ENCODE data around the gene ITGA3.
A peak's percentile ranks its signal among the peaks of the same experiment; 100 is the strongest.

Gene ITGA3

GRCh38 chr17:50055426-50056216 is at the start of gene ITGA3:
Gene ITGA3 (plus strand): TSS chr17:50056110. CDS start chr17:50056440, 330 bp downstream.
- DNase-seq: peak; percentile 82 to 97

- DNase-seq: no peak
Measured at GRCh38 chr17:50009282-50009681, 46.6 kb upstream of the ITGA3 start.

GRCh38 chr17:50013079-50013478 is 42.8 kb upstream of the ITGA3 start:
- DNase-seq: no peak

- no peak for DNase-seq
Measured at GRCh38 chr17:50014471-50015088, 41.3 kb upstream of the ITGA3 start.

GRCh38 chr17:50015146-50015545 is 40.8 kb upstream of the ITGA3 start:
- DNase-seq: no peak

- no peak for DNase-seq
Measured at GRCh38 chr17:50018909-50019308, 37.0 kb upstream of the ITGA3 start.

GRCh38 chr17:50020841-50021599 is 34.9 kb upstream of the ITGA3 start:
- DNase-seq: no peak

GRCh38 chr17:50021681-50022370 is 34.1 kb upstream of the ITGA3 start:
- DNase-seq: no peak

- DNase-seq: no peak
Measured at GRCh38 chr17:50022463-50023130, 33.3 kb upstream of the ITGA3 start.

- no peak for DNase-seq
Measured at GRCh38 chr17:50023520-50023919, 32.4 kb upstream of the ITGA3 start.

- DNase-seq: no peak
Measured at GRCh38 chr17:50024808-50025207, 31.1 kb upstream of the ITGA3 start.

- DNase-seq: no peak
Measured at GRCh38 chr17:50026046-50026675, 29.7 kb upstream of the ITGA3 start.

GRCh38 chr17:50026837-50027171 is 29.1 kb upstream of the ITGA3 start:
- DNase-seq: peak; percentile 7 to 78

- DNase-seq: peak in 1 of 2 experiments; percentile 48
Measured at GRCh38 chr17:50027172-50027880, 28.6 kb upstream of the ITGA3 start.

GRCh38 chr17:50027881-50028735 is 27.8 kb upstream of the ITGA3 start:
- DNase-seq: no peak

GRCh38 chr17:50028736-50029120 is 27.2 kb upstream of the ITGA3 start:
- DNase-seq: no peak

- no peak for DNase-seq
Measured at GRCh38 chr17:50029185-50029584, 26.7 kb upstream of the ITGA3 start.

GRCh38 chr17:50033316-50033715 is 22.6 kb upstream of the ITGA3 start:
- no peak for DNase-seq

- DNase-seq: no peak
Measured at GRCh38 chr17:50034498-50035364, 21.2 kb upstream of the ITGA3 start.
